Suppressor macrophage (primary cell): ENCODE data around the gene RNF141.
A peak's percentile ranks its signal among the peaks of the same experiment; 100 is the strongest.

Experiments used
- DNase-seq, 4 experiments: peaks; one replicate each; pipeline ENCODE4 v3.0.0-alpha.2; 2020 to 2022

RNF141 gene

GRCh38 chr11:10480026-10480425 lies 61.0 kb downstream of the RNF141 start:
- DNase-seq, result no peak

GRCh38 chr11:10478574-10479550 lies 62.1 kb downstream of the RNF141 start:
- no peak for DNase-seq

GRCh38 chr11:10478066-10478465 lies 62.9 kb downstream of the RNF141 start:
- no peak for DNase-seq

GRCh38 chr11:10477690-10478046 lies 63.3 kb downstream of the RNF141 start:
- no peak for DNase-seq

GRCh38 chr11:10476927-10477689 lies 63.9 kb downstream of the RNF141 start:
- peak in 3 of 4 experiments; percentile 29 to 44 (median 31) for DNase-seq

- DNase-seq, result no peak
Measured at GRCh38 chr11:10476342-10476741, 64.6 kb downstream of the RNF141 start.

GRCh38 chr11:10474551-10474950 lies 66.4 kb downstream of the RNF141 start:
- DNase-seq, result no peak

GRCh38 chr11:10473371-10473770 lies 67.6 kb downstream of the RNF141 start:
- no peak for DNase-seq

- no peak for DNase-seq
Measured at GRCh38 chr11:10462746-10463300, 78.2 kb downstream of the RNF141 start.
